Muscle layer of colon (tissue), 2 donors: ENCODE measurements around the gene FXYD5.

Source experiments
- H3K27ac ChIP-seq: one replicate; pipeline ENCODE4 v1.7.0; 2013; ENCODE audit warnings: low read depth, mild to moderate bottlenecking, low read length, moderate library complexity
- H3K27me3 ChIP-seq, 2 donors: one replicate each; pipeline ENCODE4 v1.7.0; 2013; ENCODE audit warnings: low read length in 2 of 2, mild to moderate bottlenecking in 2 of 2; ENCODE audit not compliant: insufficient read depth in 2 of 2, control insufficient read depth in 1 of 2
- H3K36me3 ChIP-seq: one replicate; pipeline ENCODE4 v1.7.0; 2013; ENCODE audit warnings: mild to moderate bottlenecking, low read length; ENCODE audit not compliant: insufficient read depth
- H3K4me1 ChIP-seq: one replicate; pipeline ENCODE4 v1.7.0; 2013; ENCODE audit warnings: mild to moderate bottlenecking, low read length; ENCODE audit not compliant: insufficient read depth
- H3K4me3 ChIP-seq, 2 donors: one replicate each; pipeline ENCODE4 v1.7.0; 2013; ENCODE audit warnings: low read length in 2 of 2, low read depth in 1 of 2, mild to moderate bottlenecking in 1 of 2, moderate library complexity in 1 of 2
- H3K9ac ChIP-seq: one replicate; pipeline ENCODE4 v1.7.0; 2013; ENCODE audit warnings: low read length
- H3K9me3 ChIP-seq: one replicate; pipeline ENCODE4 v1.7.0; 2013; ENCODE audit warnings: mild to moderate bottlenecking, low read length
- donor health status: abdominal sarcoma.
- donor health status: Adenocarcinoma of cecum.

The FXYD5 gene

DNA sequence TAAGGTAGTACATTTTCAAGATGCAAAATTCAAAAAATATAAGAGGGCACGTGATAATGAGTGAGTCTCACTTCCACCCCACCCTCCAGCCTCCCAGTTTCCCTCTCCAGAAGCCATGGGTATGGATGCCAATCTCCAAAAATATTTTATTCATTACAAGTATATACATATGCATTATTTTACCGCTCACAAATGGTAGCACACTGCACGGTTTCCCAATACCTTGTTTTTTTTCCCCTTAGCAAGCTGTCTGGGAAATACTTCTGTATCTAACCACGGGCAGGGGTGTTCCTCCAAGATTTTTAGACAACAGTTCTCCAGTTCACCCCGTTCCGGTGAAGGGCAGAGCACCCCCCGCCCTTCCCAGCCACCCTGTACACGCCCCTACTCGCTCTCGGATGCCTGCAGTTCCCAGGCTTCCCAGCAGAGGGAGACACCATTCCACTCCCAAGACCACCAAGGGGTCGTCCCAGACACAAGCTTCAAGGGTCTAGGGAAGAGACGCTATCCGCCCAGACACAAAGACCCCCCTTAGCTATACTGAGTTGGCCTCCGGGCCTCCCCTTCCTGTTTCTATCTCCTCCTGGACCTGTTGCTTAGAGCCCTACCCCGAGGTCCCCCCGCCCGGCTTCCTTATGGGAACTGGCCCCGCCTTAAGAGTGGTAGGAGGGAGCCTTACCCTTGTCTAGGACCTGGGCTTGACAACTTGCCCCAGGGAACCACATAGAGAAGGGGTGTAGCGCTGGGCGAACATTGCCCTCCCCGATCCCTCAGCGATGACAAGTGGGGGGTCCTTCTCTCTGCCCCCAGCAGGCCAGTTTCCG lies 40.0 kb upstream of the FXYD5 start:
- no peaks in the 10 kb centered on the region for H3K9me3 ChIP-seq
- H3K27ac ChIP-seq, result no peak overlapping the region
- H3K36me3 ChIP-seq, result no peaks in the 10 kb centered on the region
- peak overlapping the region in 1 of 2 donors; percentile 50 for H3K4me3 ChIP-seq
- H3K27me3 ChIP-seq, result peaks cover 0 to 3% of the 10 kb centered on the region in 2 donors
- H3K9ac ChIP-seq, result no peak overlapping the region
- H3K4me1 ChIP-seq, result peaks cover 9% of the 10 kb centered on the region

DNA sequence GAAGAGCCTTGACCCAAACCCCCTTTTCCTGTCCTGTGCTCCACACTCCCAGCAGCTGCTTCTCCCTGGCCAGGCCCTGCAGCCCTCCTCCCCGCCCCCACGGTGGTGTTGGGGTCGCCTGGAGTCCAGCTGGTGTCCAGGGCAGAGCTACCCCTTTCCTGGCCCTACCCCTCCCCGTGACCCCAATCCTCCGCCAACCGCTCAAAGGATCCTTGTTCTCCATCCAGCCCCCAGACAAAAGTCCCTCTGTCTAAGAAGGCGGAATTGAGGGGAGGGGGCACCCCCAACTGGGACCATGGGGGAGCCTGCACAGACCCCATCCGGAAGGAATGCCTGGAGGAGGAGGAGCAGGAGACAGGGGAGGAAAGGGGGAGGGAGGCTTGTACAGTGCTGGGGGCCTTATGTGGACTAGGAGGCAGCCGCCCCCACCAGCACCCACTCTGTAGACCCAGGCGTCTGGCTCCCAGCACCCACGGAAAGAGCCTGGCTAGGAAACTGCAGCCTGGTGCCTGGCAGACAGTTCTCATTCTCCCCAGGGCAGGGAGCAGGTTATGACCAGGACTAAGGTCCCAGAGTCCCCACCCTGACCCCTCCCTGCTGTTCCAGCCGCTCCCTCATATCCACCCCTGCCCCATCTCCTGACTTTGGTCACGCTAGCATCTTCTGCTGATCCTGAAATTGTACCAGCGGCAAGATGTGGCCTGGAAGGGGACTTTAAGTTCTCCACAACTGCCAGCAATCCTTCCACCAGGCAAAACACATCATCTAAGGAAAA lies 39.2 kb upstream of the FXYD5 start, which contains the start of gene FXYD3:
FXYD3 (plus strand) TSS at position 647 of the 775 bp plus-strand sequence. CDS start 3,554 bp downstream, outside the sequence.
- no peak within 1 kb of the TSS for H3K9ac ChIP-seq
- H3K9me3 ChIP-seq, result no peaks in the 10 kb centered on the region
- no peaks in the 10 kb centered on the region for H3K36me3 ChIP-seq
- peak within 1 kb of the TSS; percentile 29 for H3K27ac ChIP-seq
- H3K4me1 ChIP-seq, result peaks cover 9% of the 10 kb centered on the region
- H3K4me3 ChIP-seq, result peak within 1 kb of the TSS in 1 of 2 donors; percentile 50
- no peaks in the 10 kb centered on the region for H3K27me3 ChIP-seq

DNA sequence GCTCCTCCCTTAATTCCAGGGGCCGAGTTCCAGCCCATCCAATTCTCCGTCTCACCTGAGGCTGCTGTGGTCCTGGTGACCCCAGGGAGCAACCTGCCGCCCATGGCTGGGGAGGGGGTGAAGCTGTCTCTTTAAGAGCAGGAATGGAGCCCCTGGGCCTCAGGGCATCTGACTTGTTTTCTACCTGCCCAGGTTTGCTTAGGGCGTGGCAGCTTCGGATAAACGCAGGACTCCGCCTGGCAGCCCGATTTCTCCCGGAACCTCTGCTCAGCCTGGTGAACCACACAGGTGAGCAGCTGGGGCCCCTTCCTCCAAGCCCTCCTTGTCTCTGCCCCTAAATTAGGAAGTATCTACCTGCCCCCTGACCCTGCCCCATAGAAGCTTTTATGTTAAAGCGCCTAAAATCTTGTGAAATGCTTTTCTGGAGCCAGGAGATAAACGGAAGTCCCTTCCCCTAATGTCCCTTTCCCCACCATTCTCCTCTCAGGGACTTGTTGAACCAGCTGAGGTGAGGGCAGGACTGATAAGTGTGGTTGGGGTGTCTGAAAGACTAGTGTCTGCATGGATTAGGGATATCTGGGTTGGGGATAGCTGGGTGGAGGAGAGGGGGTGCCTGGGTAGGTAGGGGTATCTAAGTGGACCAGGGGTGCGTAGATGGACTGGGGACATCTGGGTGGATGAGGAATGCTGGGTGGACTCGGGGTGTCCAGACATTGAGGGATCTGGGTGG lies 38.3 kb upstream of the FXYD5 start:
- peak overlapping the region; percentile 29 for H3K27ac ChIP-seq
- H3K4me3 ChIP-seq, result no peak overlapping the region
- no peak overlapping the region for H3K9ac ChIP-seq
- no peaks in the 10 kb centered on the region for H3K36me3 ChIP-seq
- H3K27me3 ChIP-seq, result no peaks in the 10 kb centered on the region
- H3K4me1 ChIP-seq, result peaks cover 9% of the 10 kb centered on the region
- no peaks in the 10 kb centered on the region for H3K9me3 ChIP-seq

DNA sequence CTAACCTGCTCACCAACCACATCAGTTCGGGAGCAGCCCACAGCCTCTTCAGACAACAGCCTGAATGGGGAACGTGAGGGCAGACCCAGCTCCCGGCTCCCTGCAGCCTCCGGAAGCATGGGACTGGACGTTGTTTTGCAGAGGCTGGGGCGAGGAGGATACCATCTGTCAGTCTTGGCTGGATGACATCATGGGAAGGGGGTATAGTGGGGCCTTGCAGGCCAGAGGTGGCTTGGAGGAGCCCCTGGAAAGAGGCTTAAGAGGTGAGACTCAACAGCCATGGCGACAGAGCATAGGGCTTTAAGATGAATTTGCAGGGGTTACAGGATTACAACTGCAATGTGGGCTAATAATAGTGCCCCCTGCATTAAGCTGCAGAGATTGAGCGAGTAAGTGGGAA lies 37.4 kb upstream of the FXYD5 start:
- Histone ChIP-seq H3K27ac (no peak overlapping the region), H3K9ac (no peak overlapping the region), H3K4me1 (peaks cover 9% of the 10 kb centered on the region), H3K27me3 (no peaks in the 10 kb centered on the region), H3K4me3 (no peak overlapping the region), H3K9me3 (no peaks in the 10 kb centered on the region), H3K36me3 (no peaks in the 10 kb centered on the region)

DNA sequence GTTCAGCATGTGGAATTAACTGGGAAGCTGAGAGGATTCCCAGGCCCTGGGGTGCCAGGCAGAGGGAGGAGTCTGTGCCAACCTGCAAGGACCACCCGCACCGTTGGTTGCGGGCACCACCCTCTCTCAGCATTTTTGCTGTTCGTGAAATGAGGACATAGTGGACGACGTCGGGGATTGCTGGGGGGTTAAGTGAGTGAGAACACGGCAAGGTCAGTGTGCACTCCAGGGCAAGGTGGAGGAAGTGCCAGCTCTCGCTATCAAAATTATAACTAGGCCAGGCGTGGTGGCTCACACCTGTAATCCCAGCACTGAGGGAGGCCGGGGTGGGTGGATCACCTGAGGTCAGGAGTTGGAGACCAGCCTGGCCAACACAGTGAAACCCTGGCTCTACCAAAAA lies 36.7 kb upstream of the FXYD5 start:
- H3K27me3 ChIP-seq, result no peaks in the 10 kb centered on the region
- peaks cover 9% of the 10 kb centered on the region for H3K4me1 ChIP-seq
- H3K9ac ChIP-seq, result no peak overlapping the region
- no peak overlapping the region for H3K27ac ChIP-seq
- no peak overlapping the region for H3K4me3 ChIP-seq
- H3K36me3 ChIP-seq, result no peaks in the 10 kb centered on the region
- H3K9me3 ChIP-seq, result no peaks in the 10 kb centered on the region

DNA sequence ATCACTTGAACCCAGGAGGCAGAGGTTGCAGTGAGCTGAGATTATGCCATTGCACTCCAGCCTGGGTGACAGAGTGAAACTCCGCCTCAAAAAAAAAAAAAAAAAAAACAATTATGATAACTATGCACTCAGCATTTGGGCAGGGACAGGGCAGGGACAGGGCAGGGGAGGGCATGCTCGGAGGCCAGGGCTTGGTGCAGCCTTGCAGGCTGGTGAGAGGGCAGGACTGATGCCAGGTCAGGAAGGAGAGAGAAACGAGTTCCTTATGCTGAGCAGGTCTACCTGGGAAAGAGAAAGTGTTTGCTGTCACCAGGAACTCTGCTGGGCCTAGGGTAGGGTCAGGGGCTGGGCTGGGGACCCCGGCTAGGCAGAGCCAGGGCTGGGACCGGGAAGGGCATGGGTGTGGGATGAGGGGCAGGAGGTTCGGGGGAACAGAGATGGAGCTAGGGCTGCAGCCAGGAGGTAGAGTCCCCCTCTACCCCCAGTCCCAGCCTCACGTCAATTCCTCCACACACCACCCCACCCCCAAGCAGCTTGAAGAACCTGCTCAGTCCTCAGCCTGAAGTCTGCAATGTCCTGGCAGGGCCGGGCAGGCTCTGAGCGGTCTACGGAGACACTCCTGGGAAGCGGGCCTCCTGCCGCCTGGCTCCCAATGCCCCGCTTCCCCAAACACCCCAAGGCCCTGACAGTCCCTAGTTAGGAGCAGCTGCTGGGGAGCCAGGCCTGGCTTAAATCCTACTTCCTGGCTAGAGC lies 36.1 kb upstream of the FXYD5 start:
- H3K27me3 ChIP-seq, result no peaks in the 10 kb centered on the region
- no peak overlapping the region for H3K4me3 ChIP-seq
- no peak overlapping the region for H3K27ac ChIP-seq
- no peak overlapping the region for H3K9ac ChIP-seq
- H3K9me3 ChIP-seq, result no peaks in the 10 kb centered on the region
- H3K4me1 ChIP-seq, result peaks cover 9% of the 10 kb centered on the region
- H3K36me3 ChIP-seq, result no peaks in the 10 kb centered on the region

DNA sequence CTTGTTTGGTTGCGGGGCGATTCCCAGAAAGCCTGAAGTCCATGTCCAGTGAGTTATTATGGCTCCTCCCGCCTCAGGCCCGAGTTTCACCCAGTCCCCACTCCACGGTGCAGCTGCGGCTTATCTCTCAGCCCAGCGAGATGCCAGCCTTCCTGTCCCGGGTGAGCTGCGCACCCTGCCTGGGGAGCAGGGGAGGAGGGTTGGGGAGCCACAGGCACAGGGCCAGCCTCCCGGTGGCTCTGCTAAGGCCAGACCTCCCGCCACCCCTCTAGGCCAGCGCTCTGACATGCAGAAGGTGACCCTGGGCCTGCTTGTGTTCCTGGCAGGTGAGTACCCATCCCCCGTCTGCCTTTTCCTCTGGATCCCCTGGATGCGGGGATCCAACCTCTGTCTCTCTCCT lies 35.4 kb upstream of the FXYD5 start:
- Histone ChIP-seq H3K27ac (no peak overlapping the region), H3K9ac (no peak overlapping the region), H3K4me3 (no peak overlapping the region), H3K27me3 (no peaks in the 10 kb centered on the region), H3K36me3 (no peaks in the 10 kb centered on the region), H3K4me1 (peaks cover 9% of the 10 kb centered on the region), H3K9me3 (no peaks in the 10 kb centered on the region)

DNA sequence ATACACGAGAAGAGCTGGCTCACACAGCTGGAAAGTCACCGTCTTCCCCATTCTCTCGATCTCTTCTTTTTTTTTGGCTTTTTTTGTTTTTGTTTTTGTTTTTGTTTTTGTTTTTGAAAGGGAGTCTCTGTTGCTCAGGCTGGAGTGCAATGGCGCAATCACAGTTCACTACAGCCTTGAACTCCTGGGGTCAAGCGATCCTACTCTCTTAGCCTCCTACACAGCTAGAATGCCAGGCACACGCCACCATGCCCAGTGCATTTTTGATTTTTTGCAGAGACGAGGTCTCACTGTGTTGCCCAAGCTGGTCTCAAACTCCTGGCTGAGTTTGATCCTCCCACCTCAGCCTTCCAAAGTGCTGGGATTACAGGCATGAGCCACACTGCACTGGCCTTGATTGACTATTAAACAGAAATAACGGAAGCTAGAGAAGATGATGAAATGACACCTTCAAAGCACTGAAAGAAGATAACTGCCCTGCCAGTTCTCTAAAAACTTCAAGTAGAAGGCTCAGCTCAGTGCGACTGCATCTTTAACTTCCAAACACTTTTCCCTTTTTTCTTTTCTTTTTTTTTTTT lies 34.9 kb upstream of the FXYD5 start:
- H3K9ac ChIP-seq, result no peak overlapping the region
- no peaks in the 10 kb centered on the region for H3K9me3 ChIP-seq
- peaks cover 6% of the 10 kb centered on the region for H3K4me1 ChIP-seq
- no peak overlapping the region for H3K27ac ChIP-seq
- H3K36me3 ChIP-seq, result no peaks in the 10 kb centered on the region
- H3K27me3 ChIP-seq, result no peaks in the 10 kb centered on the region
- H3K4me3 ChIP-seq, result no peak overlapping the region

DNA sequence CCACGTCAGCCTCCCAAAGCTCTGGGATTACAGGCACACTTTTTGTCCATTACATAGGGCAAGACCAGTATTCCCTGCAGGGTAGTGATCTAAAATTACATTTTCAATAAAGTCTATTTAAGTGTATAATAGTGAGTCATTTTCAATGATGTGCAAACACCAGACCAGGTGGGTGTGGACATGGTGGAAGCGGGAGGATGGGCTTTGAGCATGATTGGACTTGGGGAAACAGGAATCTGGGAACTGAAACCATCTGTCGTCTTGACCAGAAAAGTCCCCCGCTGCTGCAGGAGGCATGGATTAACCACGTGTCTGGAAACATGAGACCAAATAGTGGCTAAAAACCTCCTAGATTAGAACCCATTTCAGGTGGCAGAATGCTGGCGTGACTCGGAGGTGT lies 34.0 kb upstream of the FXYD5 start:
- peaks cover 7% of the 10 kb centered on the region for H3K4me1 ChIP-seq
- no peak overlapping the region for H3K4me3 ChIP-seq
- no peaks in the 10 kb centered on the region for H3K9me3 ChIP-seq
- H3K27me3 ChIP-seq, result no peaks in the 10 kb centered on the region
- no peak overlapping the region for H3K27ac ChIP-seq
- no peak overlapping the region for H3K9ac ChIP-seq
- H3K36me3 ChIP-seq, result no peaks in the 10 kb centered on the region

DNA sequence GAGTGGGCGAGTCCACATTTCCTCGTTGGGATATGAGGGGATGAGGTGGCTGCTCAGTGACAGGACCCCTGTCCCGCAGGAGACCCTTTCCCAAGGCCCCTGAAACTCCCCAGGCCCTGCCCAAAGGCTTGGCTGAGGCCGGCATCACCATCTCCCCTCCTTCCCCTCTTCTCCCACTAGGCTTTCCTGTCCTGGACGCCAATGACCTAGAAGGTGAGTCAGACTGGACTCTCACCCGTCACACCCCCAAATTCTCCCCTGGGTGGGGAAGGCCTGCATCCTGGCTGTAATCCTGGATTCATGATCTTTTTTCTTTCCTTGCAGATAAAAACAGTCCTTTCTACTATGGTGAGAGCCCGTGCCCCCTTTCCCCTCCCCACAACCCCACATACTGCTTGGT lies 33.6 kb upstream of the FXYD5 start:
- H3K9ac ChIP-seq, result no peak overlapping the region
- H3K4me1 ChIP-seq, result peaks cover 7% of the 10 kb centered on the region
- no peaks in the 10 kb centered on the region for H3K27me3 ChIP-seq
- H3K27ac ChIP-seq, result no peak overlapping the region
- no peaks in the 10 kb centered on the region for H3K9me3 ChIP-seq
- H3K4me3 ChIP-seq, result no peak overlapping the region
- no peaks in the 10 kb centered on the region for H3K36me3 ChIP-seq
